Measurements from ENCODE around the gene SERPINI2. TPM values are rescaled to one million over a fixed set of nuclear protein-coding genes. Genes with fewer than 3 reads are reported as not detected.

Gene SERPINI2
- polyA plus RNA-seq, 1 donor = 0.09 TPM

- 45% methylated on average over 2 of the region's 2 CpGs for WGBS (ENCODE audit: insufficient coverage, low lambda C conversion rate)
- no peak for DNase-seq
Observed at GRCh38 chr3:167394003-167394402, 79.8 kb downstream of the SERPINI2 start.

More at GRCh38 chr3:167394003-167394402, 79.8 kb downstream of the SERPINI2 start:
- no peaks in the 10 kb centered on the region for H3K27me3 ChIP-seq (ENCODE audit: control insufficient read depth, insufficient read depth, low read length)
- no peaks in the 10 kb centered on the region for H3K9me3 ChIP-seq (ENCODE audit: control insufficient read depth, low read depth, low read length)
- H3K36me3 ChIP-seq (ENCODE audit: control insufficient read depth, insufficient read depth, low read length) = no peaks in the 10 kb centered on the region
- H3K4me3 ChIP-seq (ENCODE audit: low read length) = no peak overlapping the region
- no peak overlapping the region for H3K27ac ChIP-seq (ENCODE audit: low read length)
- no peaks in the 10 kb centered on the region for H3K4me1 ChIP-seq (ENCODE audit: control insufficient read depth, insufficient read depth, low read length)

Other genes with a start within 250 kb of the SERPINI2 start
- gene ZBBX, start 93.7 kb downstream of the SERPINI2 start, polyA plus RNA-seq = 0.24 TPM
- gene WDR49, start 179.9 kb upstream of the SERPINI2 start, polyA plus RNA-seq = 0.13 TPM